ENCODE data around the gene HIC2.
"Not testable (repeated sequence)": the region's sequence is repeated elsewhere in the genome, so short reads cannot be mapped to it uniquely, and the experiment has no call there.

The HIC2 gene, protein sequence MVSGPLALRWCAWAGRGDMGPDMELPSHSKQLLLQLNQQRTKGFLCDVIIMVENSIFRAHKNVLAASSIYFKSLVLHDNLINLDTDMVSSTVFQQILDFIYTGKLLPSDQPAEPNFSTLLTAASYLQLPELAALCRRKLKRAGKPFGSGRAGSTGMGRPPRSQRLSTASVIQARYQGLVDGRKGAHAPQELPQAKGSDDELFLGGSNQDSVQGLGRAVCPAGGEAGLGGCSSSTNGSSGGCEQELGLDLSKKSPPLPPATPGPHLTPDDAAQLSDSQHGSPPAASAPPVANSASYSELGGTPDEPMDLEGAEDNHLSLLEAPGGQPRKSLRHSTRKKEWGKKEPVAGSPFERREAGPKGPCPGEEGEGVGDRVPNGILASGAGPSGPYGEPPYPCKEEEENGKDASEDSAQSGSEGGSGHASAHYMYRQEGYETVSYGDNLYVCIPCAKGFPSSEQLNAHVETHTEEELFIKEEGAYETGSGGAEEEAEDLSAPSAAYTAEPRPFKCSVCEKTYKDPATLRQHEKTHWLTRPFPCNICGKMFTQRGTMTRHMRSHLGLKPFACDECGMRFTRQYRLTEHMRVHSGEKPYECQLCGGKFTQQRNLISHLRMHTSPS

DNA sequence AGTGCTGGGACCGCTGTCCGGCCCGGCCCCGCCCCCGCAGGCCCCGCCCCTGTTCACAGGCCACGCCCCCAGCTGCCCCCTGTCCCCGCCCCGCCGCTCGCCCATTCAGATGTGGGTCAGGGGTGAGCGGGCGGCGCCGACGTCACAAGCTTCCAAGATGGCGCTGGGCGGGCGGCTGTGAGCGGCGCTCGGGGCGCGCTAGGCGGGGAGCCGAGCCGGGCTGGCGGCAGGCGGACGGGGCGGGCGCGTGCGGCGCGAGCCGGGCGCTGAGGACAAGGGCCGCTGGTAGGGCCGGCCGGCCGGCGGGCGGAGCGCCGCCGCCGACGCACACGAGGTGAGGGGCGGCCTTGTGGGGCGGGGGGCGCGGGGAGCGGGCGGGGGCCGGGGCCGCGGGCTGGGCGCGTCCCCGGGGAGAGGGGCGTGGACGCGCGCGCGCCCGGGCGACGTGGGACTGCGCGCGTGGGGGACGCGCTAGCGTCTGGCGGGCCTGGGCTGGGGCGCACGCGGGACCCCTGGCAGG, at the start of gene HIC2:
HIC2 (plus strand) TSS at position 145 of the 520 bp plus-strand sequence. CDS start 25,461 bp downstream, outside the sequence.
- not testable (repeated sequence) for H3K9ac ChIP-seq (ENCODE audit: low read length in 2 of 2); H3K4me1 ChIP-seq (ENCODE audit: control insufficient read depth, insufficient read depth, low read length); H3K27ac ChIP-seq (ENCODE audit: low read length); H3K36me3 ChIP-seq (ENCODE audit: control insufficient read depth in 2 of 2, insufficient read depth in 2 of 2, low read length in 2 of 2); H3K9me3 ChIP-seq (ENCODE audit: control insufficient read depth in 2 of 2, low read length in 2 of 2); H3K27me3 ChIP-seq (ENCODE audit: control insufficient read depth in 1 of 2, insufficient read depth in 2 of 2, low read length in 2 of 2)
- H3K4me3 ChIP-seq (ENCODE audit: low read length in 2 of 2), result peak within 1 kb of the TSS in 1 of 2 donors; percentile 58

DNA sequence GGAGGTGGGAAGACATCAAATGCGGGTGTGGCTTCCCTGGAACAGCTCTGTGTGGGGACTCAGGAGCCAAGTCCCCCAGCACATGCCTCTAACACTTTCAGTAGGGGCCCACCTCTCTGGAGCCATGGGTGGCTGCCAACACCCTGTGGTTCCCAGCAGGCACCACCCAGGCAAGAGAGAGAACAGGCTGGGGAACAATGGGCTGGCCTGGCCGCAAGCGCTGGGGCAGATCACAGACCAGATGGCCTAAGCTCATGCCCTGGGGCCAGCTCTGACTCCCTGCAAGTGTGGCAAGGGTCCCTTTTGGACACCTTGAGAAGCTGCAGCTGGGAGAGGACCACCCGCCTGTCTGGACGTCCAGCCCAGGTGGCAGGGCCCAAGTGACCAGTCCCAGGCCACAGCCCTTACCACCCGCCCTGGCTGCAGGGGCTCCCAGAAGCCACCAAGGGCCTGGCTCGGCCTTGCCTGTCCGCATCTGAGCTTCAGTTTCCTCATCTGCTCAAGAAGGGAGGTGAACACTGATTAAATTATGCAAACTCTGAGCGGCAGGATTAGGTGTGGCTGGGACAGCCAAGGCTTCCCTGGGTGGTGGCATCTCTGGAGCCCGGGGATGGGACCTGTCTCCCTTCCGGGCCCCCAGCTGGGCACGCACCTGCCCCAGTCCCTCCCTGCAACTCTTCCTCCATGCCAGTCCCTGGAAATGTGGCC, 48.4 kb upstream of the HIC2 start:
- not testable (repeated sequence) for H3K36me3 ChIP-seq (ENCODE audit: control insufficient read depth in 2 of 2, insufficient read depth in 2 of 2, low read length in 2 of 2); H3K27ac ChIP-seq (ENCODE audit: low read length); H3K4me1 ChIP-seq (ENCODE audit: control insufficient read depth, insufficient read depth, low read length); H3K9me3 ChIP-seq (ENCODE audit: control insufficient read depth in 2 of 2, low read length in 2 of 2); H3K4me3 ChIP-seq (ENCODE audit: low read length in 2 of 2); H3K27me3 ChIP-seq (ENCODE audit: control insufficient read depth in 1 of 2, insufficient read depth in 2 of 2, low read length in 2 of 2); H3K9ac ChIP-seq (ENCODE audit: low read length in 2 of 2)

DNA sequence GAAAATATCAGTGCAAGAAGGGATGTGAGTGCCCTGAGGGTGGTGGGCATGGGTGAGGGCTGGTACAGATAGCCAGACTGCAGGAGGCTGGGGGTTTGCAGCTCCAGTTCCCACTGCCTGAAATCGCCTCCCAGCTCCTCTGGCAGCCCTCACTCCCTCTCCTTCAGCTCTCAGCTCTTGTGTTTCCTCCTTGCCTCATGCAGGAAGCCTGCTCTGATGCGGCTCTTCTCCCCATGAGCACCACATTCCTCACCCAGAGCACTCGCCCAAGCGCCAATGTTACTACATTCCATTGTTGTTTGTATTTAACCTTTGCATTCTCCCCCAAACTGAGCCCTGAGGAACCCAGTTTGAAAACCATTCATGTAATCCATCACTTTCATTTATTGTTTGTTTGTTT, 41.3 kb upstream of the HIC2 start:
- H3K36me3 ChIP-seq (ENCODE audit: control insufficient read depth in 2 of 2, insufficient read depth in 2 of 2, low read length in 2 of 2); H3K4me1 ChIP-seq (ENCODE audit: control insufficient read depth, insufficient read depth, low read length); H3K27me3 ChIP-seq (ENCODE audit: control insufficient read depth in 1 of 2, insufficient read depth in 2 of 2, low read length in 2 of 2); H3K4me3 ChIP-seq (ENCODE audit: low read length in 2 of 2); H3K9me3 ChIP-seq (ENCODE audit: control insufficient read depth in 2 of 2, low read length in 2 of 2); H3K27ac ChIP-seq (ENCODE audit: low read length); H3K9ac ChIP-seq (ENCODE audit: low read length in 2 of 2): not testable (repeated sequence)

DNA sequence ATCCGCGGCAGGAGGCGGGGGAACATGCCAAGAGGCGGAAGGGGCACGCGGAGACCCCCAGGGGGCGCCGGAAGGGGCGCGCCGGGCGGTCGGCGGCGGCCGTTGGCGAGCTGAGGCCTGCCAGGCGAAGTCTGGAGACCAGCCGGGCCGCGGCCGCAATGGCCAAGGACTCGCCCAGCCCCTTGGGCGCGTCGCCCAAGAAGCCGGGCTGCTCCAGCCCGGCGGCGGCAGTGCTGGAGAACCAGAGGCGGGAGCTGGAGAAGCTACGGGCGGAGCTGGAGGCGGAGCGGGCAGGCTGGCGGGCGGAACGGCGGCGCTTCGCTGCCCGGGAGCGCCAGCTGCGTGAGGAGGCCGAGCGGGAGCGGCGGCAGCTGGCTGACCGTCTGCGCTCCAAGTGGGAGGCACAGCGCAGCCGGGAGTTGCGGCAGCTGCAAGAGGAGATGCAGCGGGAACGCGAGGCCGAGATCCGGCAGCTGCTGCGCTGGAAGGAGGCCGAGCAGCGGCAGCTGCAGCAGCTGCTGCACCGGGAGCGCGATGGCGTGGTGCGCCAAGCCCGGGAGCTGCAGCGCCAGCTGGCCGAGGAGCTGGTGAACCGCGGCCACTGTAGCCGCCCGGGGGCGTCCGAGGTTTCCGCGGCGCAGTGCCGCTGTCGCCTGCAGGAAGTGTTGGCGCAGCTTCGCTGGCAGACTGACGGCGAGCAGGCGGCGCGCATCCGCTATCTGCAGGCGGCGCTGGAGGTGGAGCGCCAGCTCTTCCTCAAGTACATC, 33.3 kb upstream of the HIC2 start, which contains the start of gene RIMBP3B:
RIMBP3B (plus strand) TSS at position 51 of the 767 bp plus-strand sequence; CDS start at position 159, 108 bp downstream.
- not testable (repeated sequence) for H3K4me1 ChIP-seq (ENCODE audit: control insufficient read depth, insufficient read depth, low read length); H3K27ac ChIP-seq (ENCODE audit: low read length); H3K9me3 ChIP-seq (ENCODE audit: control insufficient read depth in 2 of 2, low read length in 2 of 2); H3K27me3 ChIP-seq (ENCODE audit: control insufficient read depth in 1 of 2, insufficient read depth in 2 of 2, low read length in 2 of 2); H3K9ac ChIP-seq (ENCODE audit: low read length in 2 of 2); H3K36me3 ChIP-seq (ENCODE audit: control insufficient read depth in 2 of 2, insufficient read depth in 2 of 2, low read length in 2 of 2); H3K4me3 ChIP-seq (ENCODE audit: low read length in 2 of 2)

DNA sequence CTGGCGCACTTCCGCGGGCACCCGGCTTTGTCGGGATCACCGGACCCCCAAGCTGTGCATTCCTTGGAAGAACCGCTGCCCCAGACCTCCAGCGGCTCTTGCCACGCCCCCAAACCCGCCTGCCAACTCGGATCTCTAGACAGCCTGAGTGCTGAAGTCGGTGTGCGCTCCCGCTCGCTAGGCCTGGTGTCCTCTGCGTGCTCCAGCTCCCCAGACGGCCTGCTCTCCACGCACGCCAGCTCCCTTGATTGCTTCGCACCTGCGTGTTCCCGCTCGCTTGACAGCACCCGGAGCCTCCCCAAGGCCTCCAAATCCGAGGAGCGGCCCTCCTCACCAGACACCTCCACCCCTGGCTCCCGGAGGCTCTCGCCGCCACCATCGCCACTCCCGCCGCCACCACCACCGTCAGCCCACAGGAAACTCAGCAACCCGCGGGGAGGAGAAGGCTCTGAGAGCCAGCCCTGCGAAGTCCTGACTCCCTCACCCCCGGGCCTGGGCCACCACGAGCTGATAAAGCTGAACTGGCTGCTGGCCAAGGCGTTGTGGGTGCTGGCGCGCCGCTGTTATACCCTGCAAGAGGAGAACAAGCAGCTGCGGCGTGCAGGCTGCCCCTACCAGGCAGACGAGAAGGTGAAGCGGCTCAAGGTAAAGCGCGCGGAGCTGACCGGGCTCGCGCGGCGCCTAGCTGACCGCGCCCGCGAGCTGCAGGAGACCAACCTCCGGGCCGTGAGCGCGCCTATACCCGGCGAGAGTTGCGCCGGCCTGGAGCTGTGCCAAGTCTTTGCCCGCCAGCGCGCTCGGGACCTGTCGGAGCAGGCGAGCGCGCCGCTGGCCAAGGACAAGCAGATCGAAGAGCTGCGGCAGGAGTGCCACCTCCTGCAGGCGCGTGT, 32.5 kb upstream of the HIC2 start:
- H3K9ac ChIP-seq (ENCODE audit: low read length in 2 of 2); H3K27ac ChIP-seq (ENCODE audit: low read length); H3K27me3 ChIP-seq (ENCODE audit: control insufficient read depth in 1 of 2, insufficient read depth in 2 of 2, low read length in 2 of 2); H3K9me3 ChIP-seq (ENCODE audit: control insufficient read depth in 2 of 2, low read length in 2 of 2); H3K4me3 ChIP-seq (ENCODE audit: low read length in 2 of 2); H3K36me3 ChIP-seq (ENCODE audit: control insufficient read depth in 2 of 2, insufficient read depth in 2 of 2, low read length in 2 of 2); H3K4me1 ChIP-seq (ENCODE audit: control insufficient read depth, insufficient read depth, low read length): not testable (repeated sequence)

DNA sequence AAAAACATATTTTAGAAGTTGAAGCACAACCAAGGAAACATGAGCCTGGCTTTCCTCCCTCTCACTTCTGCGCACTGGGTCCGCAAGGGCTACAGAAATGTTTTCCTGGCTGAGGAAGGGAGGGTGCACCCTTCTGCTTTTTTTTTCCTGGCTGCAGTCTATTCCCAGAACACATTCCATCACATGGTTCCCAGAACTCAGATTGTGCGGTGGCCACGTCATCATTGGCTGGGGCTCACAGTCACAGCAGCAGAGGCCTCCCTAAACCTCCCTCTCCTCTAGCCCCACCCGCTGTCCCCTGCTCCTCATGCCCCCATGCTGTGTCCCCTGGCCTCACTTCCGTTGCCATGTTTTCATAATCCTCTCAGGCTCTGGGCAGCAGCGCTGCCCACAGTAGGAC, 27.7 kb upstream of the HIC2 start:
- not testable (repeated sequence) for H3K27me3 ChIP-seq (ENCODE audit: control insufficient read depth in 1 of 2, insufficient read depth in 2 of 2, low read length in 2 of 2); H3K9ac ChIP-seq (ENCODE audit: low read length in 2 of 2); H3K4me1 ChIP-seq (ENCODE audit: control insufficient read depth, insufficient read depth, low read length); H3K4me3 ChIP-seq (ENCODE audit: low read length in 2 of 2); H3K9me3 ChIP-seq (ENCODE audit: control insufficient read depth in 2 of 2, low read length in 2 of 2); H3K27ac ChIP-seq (ENCODE audit: low read length); H3K36me3 ChIP-seq (ENCODE audit: control insufficient read depth in 2 of 2, insufficient read depth in 2 of 2, low read length in 2 of 2)

DNA sequence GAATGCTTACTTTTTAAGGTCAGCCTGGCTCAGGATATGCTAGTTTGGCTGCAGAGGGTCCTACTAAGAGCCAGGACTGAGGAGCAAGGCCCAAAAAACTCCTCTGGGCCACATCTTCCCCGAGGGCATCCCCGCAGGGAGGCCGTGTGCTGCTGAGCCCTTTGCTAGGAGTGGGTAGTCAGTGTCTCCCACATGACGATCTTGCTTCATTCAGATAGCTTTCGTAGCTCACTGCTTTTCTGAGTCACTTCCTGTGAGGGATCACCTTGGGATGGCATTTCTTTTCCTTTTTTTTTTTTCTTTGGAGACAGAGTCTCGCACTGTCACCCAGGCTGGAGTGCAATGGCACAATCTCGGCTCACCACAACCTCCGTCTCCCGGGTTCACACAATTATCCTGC, 27.2 kb upstream of the HIC2 start:
- H3K4me1 ChIP-seq (ENCODE audit: control insufficient read depth, insufficient read depth, low read length); H3K9ac ChIP-seq (ENCODE audit: low read length in 2 of 2); H3K4me3 ChIP-seq (ENCODE audit: low read length in 2 of 2); H3K9me3 ChIP-seq (ENCODE audit: control insufficient read depth in 2 of 2, low read length in 2 of 2); H3K27me3 ChIP-seq (ENCODE audit: control insufficient read depth in 1 of 2, insufficient read depth in 2 of 2, low read length in 2 of 2); H3K27ac ChIP-seq (ENCODE audit: low read length); H3K36me3 ChIP-seq (ENCODE audit: control insufficient read depth in 2 of 2, insufficient read depth in 2 of 2, low read length in 2 of 2): not testable (repeated sequence)

DNA sequence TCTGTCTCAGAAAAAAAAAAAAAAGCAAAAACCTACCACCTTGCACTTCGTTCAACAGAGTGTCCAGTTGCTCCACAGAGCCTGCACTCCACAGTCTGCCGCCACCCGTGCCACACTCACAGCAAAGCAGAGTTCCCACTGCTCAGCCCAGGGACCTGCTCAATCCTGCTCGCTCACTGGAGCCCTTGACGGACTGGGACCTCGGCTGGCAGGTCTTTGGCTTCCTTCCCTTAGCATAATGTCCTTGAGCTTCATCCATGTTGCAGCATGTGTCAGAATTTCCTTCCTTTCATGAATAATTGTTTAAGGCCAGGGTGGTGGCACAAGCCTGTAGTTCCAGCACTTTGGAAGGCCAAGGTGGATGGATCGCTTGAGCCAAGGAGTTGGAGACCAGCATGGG, 22.6 kb upstream of the HIC2 start:
- not testable (repeated sequence) for H3K36me3 ChIP-seq (ENCODE audit: control insufficient read depth in 2 of 2, insufficient read depth in 2 of 2, low read length in 2 of 2); H3K9me3 ChIP-seq (ENCODE audit: control insufficient read depth in 2 of 2, low read length in 2 of 2); H3K4me1 ChIP-seq (ENCODE audit: control insufficient read depth, insufficient read depth, low read length); H3K9ac ChIP-seq (ENCODE audit: low read length in 2 of 2); H3K27ac ChIP-seq (ENCODE audit: low read length); H3K4me3 ChIP-seq (ENCODE audit: low read length in 2 of 2); H3K27me3 ChIP-seq (ENCODE audit: control insufficient read depth in 1 of 2, insufficient read depth in 2 of 2, low read length in 2 of 2)

DNA sequence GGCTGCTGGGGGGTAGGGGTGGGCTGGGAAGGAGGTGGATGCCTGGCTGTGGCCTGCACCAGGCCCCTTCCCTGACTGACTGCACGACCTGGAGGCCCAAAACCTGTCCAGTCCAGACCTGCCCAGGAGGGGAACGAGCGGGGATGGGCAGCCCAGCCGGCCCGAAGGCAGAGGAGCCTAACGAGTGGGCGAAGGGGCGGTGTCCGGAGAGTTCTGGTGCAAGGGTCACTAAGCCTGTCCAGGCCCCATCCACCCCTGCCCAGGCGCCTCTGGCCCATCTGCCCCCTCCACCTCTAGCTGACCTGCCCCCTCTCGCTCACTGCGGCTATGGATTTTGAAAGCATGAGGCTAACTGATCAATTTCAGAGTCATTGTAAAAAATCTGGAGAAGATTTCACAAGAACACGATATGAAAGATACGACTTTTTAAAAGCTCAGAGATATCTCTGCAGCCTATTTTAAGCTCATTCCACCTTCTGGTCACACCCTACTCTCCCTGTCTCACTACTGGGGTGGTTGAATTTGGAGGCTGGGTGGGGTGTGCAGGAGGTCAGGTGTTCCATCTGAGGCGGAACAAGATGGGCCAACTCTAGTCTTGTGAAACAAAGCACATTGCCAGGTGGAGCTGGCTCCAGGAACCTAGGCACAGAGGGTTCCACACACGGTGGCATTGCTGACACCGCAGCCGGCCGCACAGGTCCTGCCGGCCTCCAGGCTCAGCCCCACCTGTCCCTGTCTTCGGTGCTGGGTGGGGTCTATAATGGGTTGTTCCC, 15.8 kb upstream of the HIC2 start:
- not testable (repeated sequence) for H3K9me3 ChIP-seq (ENCODE audit: control insufficient read depth in 2 of 2, low read length in 2 of 2); H3K27me3 ChIP-seq (ENCODE audit: control insufficient read depth in 1 of 2, insufficient read depth in 2 of 2, low read length in 2 of 2); H3K4me1 ChIP-seq (ENCODE audit: control insufficient read depth, insufficient read depth, low read length); H3K4me3 ChIP-seq (ENCODE audit: low read length in 2 of 2); H3K27ac ChIP-seq (ENCODE audit: low read length); H3K36me3 ChIP-seq (ENCODE audit: control insufficient read depth in 2 of 2, insufficient read depth in 2 of 2, low read length in 2 of 2); H3K9ac ChIP-seq (ENCODE audit: low read length in 2 of 2)

Data from stomach smooth muscle (tissue), 2 donors.